ENCODE results near the gene TXNDC5.
A peak's percentile ranks its signal among the peaks of the same experiment; 100 is the strongest.

TXNDC5 gene

GRCh38 chr6:7910654-7911344 is at the start of gene TXNDC5:
TXNDC5 (minus strand) TSS chr6:7910788; CDS start chr6:7910776, 12 bp downstream.
- peak in 1 of 2 donors; percentile 64 for DNase-seq (ENCODE audit: extremely low read depth in 1 of 2, low read depth in 1 of 2)

DNA sequence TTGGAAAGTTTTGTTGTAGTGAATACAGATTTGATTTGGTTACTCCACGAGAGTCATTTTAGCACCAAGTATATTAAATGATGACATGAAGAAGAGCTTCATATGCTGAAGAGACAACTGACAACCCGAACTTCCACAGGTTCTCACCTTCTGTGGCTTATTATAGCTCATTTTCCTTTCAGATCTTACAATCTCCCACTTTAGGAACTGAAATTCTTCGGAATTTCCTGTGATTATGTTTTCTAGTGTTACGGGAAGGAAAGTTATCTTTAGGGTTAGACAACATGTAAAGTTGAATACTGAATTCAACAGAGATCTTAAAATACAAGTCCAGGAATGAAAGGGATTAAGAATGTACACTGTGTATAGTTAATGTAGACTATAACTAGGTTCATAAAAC is 49.6 kb upstream of the TXNDC5 start:
- no peak for DNase-seq (ENCODE audit: extremely low read depth in 1 of 2, low read depth in 1 of 2)

- no peak for DNase-seq (ENCODE audit: extremely low read depth in 1 of 2, low read depth in 1 of 2)
These were observed 48.9 kb upstream of the TXNDC5 start for GRCh38 chr6:7959453-7959852.

GRCh38 chr6:7958464-7958863 is 47.9 kb upstream of the TXNDC5 start:
- DNase-seq (ENCODE audit: extremely low read depth in 1 of 2, low read depth in 1 of 2): no peak

DNA sequence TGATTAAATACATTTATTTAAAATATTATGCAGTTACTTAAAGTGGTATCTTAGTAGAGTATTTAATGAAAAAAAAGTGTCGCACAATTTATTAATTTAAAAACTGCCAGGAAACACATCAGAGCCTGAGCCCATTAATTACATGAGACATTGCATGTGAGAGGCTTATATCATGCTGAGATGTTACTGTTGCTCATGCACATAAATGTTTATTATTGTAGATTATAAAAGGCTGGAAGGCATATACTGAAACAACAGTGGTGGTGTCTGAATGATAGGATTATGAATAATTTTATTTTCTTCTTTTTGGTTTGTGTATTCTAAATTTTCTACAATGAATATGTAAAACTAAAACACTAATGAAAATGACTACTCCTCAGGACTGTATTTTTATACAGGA is 45.7 kb upstream of the TXNDC5 start:
- no peak for DNase-seq (ENCODE audit: extremely low read depth in 1 of 2, low read depth in 1 of 2)

DNA sequence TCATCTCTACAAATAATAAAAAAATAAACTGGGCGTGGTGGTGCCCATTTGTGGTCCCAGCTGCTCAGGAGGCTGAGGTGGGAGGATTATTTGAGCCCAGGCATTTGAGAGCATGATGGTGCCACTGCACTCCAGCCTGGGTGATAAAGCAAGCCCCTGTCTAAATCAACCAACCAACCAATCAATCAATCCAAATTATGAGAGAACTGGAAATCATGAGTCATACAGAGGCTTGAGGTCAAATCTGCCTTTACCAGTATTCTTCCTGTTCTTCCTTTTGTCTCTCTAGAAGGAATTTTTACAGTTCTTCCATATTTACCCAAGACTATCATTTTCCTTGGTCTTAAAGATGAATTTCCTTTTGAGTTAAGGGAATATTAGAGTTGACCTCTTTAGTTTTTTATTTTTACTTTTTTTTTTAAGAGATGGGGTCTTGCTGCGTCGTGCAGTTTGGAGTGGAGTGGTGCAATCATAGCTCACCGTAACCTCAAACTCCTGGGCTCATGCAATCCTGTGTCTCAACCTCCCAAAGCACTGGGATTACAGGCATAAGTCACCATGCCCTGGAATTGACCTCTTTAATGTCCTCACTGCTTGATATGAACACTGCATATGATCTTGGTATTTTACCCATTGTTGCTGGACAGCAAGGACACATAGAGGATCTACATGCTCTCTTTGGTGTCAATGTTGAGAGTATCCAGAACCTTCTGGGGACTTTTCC is 44.1 kb upstream of the TXNDC5 start:
- DNase-seq (ENCODE audit: extremely low read depth in 1 of 2, low read depth in 1 of 2): no peak

DNA sequence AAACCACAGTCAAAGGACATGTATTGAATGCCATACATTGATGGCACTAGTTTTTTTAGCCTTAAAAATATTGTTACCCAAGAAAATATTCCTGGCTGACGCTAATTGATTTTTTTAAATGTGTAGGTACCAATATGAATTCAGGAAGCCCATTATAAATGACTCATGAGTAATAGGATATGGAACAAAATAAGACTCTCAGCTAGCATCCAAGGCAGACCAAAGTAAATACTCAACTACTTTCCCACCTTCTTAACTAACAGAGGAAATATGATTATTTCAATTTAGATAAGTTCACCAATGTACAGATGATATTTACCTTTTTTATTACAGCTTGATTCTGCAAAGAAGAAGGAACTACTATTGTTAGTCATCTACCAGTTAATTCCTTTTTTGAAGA is 43.2 kb upstream of the TXNDC5 start:
- DNase-seq (ENCODE audit: extremely low read depth in 1 of 2, low read depth in 1 of 2): no peak

DNA sequence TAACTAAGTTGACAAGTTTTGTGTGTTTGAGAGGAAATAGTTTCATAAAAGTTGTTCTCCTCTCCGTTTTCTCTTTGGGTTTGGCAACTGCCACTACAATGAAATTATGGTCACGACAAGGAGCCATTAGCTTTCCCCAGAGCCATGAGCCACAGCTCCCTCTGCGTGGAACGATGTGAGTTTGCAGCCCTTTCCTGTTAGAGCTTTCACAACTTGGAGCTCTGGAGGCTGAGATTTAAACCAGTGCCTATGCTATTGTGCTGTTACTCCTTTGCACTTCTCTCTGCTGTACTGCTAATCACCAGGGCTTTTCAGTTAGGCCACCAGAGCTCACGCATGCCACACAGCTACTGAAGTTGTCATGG is 29.3 kb upstream of the TXNDC5 start:
- DNase-seq (ENCODE audit: extremely low read depth in 1 of 2, low read depth in 1 of 2): no peak

DNA sequence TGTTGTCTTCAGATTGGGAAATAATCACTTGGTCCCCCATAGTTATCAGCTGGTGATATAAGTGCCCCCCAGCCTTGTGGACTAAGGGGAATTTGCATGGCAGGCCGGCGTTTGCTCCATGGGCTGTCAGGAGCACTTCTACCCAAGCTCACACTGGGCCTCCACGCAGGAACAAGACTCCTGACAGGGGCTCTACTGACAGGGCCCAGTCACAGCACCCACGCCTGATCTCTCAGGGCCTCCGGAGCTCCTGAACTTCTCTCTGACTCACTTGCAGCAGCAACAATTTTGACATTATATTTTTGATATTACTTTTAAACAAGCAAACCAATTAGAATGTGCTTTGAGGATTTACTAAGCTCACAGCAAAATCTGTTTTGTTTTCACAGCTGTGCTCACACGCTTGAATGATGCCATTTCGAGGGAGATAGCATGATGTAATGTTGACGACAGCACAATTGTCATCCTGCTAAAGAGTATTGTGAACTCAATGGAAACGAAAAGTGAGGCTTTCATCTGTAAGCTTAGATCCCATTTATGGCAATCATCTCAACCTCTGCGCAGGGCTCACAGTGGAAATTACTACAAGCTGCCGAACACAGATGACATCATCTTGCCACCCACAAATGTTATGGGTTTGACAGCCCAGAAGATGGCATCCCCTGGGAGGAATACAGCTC is 28.7 kb upstream of the TXNDC5 start:
- DNase-seq (ENCODE audit: extremely low read depth in 1 of 2, low read depth in 1 of 2): no peak

DNA sequence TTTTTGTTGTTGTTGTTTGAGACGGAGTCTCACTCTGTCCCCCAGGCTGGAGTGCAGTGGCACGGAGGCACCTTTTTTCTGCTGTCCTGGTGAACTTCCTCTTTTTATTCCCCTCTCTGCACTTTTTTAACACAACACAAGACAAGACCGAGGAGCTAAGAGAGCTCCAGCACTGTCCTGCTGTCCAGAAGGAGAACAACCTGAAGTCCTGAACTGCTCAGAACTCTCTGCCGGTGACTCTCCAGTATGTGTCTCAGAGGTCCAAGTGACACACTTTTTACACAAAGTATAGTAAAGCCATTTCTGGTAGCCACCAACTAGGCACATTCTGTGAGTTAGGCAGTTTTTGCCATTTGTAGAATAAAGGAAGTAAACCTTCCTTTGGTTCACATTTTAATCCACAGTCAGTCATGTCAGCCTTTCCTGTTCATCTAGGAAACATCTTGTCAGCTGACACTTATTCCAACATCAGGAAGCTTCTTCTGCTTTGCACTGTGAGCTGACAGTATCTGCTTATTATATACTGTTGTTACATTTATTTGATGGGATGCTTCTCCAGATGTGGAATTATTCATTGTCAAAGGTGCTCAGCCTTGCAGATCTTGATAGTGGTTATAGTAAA is 28.1 kb upstream of the TXNDC5 start:
- no peak for DNase-seq (ENCODE audit: extremely low read depth in 1 of 2, low read depth in 1 of 2)

- DNase-seq (ENCODE audit: extremely low read depth in 1 of 2, low read depth in 1 of 2): no peak
These were observed 23.2 kb upstream of the TXNDC5 start for GRCh38 chr6:7933794-7934193.

DNA sequence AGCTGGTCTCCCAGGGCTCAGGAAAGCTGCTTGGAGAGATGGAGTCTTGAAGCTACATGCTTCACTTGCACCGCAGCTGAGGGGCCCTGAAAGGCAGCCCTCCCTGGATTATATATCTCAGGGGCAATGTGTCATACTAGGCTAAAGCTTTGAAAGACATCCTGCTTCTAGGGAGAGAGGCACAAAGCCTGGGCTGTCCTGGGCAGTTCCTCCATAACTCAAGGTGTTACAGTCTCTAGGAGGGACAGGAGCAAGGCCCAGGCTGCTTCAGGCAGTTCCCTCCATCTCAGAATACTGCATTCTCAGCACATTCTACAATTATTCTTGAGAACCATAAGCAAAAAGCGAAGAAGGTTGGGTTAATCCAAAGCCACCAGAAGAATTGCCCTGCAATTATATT is 22.0 kb upstream of the TXNDC5 start:
- DNase-seq (ENCODE audit: extremely low read depth in 1 of 2, low read depth in 1 of 2): no peak

- no peak for DNase-seq (ENCODE audit: extremely low read depth in 1 of 2, low read depth in 1 of 2)
These were observed 14.3 kb upstream of the TXNDC5 start for GRCh38 chr6:7924867-7925266.

DNA sequence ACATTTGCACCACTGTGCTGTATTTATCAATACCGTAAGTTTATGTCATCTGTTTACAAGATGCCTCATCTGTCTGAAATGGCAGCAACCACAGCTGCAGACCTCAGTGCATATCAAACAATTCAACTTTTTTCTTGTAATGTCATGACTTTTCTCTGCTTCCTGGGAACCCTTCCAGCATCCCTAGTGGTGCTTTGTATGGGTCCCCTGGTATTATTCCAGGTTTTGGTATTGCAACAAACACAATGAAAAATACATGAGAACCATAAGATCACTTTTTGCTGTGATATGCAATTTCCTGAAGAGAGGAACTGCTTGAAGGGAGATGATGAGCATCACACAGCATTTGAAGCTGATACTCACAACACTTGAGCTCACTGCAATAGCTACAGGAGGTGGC is 12.0 kb upstream of the TXNDC5 start:
- DNase-seq (ENCODE audit: extremely low read depth in 1 of 2, low read depth in 1 of 2): no peak

DNA sequence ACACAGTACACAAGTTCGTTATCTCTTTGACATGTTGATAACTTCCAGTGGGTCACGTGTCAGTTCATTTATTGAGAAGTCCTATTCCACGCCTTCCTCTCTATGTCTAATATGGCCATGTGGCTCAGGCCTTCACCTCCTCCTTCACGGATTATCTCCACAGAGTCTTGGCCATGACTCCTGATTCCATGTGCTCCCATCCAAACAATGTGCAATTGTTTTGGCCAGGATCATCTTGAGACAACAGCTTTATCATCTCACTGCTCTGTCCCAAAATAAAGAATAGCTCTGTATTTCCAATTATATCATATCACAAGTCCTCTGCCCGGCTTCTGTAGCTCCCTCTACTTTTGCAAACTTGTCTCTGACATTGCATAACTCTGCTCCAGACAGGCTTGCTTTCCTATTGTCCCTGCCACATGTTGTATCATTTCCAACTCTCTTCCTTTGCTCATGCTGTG is 11.1 kb upstream of the TXNDC5 start:
- DNase-seq (ENCODE audit: extremely low read depth in 1 of 2, low read depth in 1 of 2): no peak

DNA sequence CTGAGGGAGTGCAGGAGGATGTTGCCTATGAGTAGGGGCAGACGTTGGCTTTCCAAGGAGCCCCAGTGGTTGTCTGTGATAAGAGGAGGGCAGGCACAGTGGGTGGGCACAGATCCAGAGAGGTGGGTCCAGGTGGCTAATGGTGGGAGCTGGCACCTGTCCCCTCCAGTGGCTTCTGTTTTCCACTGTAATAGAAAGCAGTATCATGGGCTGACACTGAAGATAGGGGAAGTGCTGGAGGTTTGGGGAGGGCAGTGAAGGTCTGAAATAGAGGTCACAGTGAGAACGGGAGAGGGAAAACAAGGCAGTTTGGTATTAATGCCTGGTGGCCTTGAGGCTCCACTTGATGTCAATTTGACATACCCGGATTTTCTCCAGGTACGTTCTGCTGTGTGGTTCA is 10.5 kb upstream of the TXNDC5 start:
- no peak for DNase-seq (ENCODE audit: extremely low read depth in 1 of 2, low read depth in 1 of 2)

DNA sequence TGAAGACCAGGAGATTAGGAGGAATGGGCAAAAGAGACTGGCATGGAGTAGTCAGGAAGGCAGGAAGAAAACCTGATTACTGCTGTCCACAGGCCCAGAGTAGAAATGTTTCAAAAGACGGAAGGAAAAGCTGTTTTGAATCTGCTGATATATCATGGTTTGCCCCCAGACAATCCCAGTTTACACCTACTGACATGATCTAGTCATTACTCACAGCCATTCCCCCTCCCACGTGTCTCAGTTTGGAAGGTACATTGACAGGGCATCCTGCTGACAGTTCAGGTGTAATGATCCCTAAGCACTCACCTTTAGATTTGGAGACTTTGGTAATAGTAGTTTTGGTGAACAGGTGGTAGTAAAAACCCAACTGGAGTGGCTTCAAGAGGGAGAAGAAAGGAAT is 9.8 kb upstream of the TXNDC5 start:
- no peak for DNase-seq (ENCODE audit: extremely low read depth in 1 of 2, low read depth in 1 of 2)

GRCh38 chr6:7919871-7920270 is 9.3 kb upstream of the TXNDC5 start:
- no peak for DNase-seq (ENCODE audit: extremely low read depth in 1 of 2, low read depth in 1 of 2)

- DNase-seq (ENCODE audit: extremely low read depth in 1 of 2, low read depth in 1 of 2): no peak
These were observed 7.8 kb upstream of the TXNDC5 start for GRCh38 chr6:7918403-7918802.

DNA sequence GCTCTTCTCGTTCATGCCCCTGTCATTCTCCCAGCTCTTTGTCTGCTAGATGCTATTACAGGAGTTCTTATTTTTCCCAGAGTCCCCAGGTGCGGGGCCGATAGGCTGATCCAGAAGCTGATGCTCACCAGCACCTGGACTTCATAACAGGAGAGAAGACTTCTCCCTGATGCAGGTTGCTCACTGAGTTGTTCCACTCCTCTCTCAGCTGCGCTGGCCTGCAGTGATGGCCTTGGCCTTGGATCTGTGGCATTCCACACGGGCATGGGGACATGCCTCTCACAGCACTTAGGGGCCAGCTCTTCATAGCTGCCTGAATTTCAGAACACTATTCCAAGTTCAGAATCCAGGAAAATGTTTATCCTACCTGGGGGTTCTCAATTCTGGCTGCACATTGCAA is 7.1 kb upstream of the TXNDC5 start:
- no peak for DNase-seq (ENCODE audit: extremely low read depth in 1 of 2, low read depth in 1 of 2)

DNA sequence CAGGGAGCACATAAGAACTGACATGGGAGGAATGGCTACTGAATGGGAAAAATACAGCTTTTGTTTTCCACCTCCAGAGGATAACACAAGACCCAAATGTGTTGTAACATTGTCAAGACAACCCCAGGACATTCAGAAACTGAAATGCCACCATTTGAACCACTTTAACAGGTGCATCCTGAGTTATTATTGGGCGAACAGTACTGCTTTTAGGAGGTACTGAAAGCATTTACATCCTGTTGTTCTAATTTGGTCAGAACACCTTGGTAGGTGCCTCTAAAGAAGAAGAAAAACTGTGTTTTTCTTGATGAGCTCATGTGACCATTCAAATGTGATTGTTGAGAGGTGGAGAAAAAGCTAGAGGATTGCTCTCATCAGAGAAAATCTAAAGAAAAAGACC is 6.4 kb upstream of the TXNDC5 start:
- no peak for DNase-seq (ENCODE audit: extremely low read depth in 1 of 2, low read depth in 1 of 2)

All from activated CD8-positive, alpha-beta memory T cell treated with anti-CD3 and anti-CD28 coated beads for 1 hour (primary cell).